Stimulated activated naive CD8-positive, alpha-beta T cell treated with anti-CD3 and anti-CD28 coated beads, Interleukin-15, amount 100 ng/mL, for 72 hours (primary cell): ENCODE results near the gene LRRC30.

ENCODE experiments used
- ATAC-seq: fragments of 150-1000 bp; cut with Tn5 transposase; 2 replicates; pipeline ENCODE4 v1.10.0; 2021; ENCODE audit warnings: mild to moderate bottlenecking, moderate library complexity
- DNase-seq, 2 donors: peaks; one replicate each; pipeline ENCODE4 v3.0.0; 2021 to 2022
- H3K27ac Mint-ChIP-seq, 2 donors: one replicate each; pipeline ENCODE4 v1.8.0; 2022; ENCODE audit warnings: mild to moderate bottlenecking in 2 of 2, mixed read lengths in 2 of 2, moderate library complexity in 2 of 2
- H3K27me3 Mint-ChIP-seq: one replicate; pipeline ENCODE4 v1.8.0; 2022; ENCODE audit warnings: mixed read lengths
- H3K4me1 Mint-ChIP-seq: one replicate; pipeline ENCODE4 v1.8.0; 2022; ENCODE audit warnings: mild to moderate bottlenecking, mixed read lengths
- H3K4me3 Mint-ChIP-seq, 2 donors: one replicate each; pipeline ENCODE4 v1.8.0; 2022; ENCODE audit warnings: mild to moderate bottlenecking in 2 of 2, mixed read lengths in 2 of 2, moderate library complexity in 1 of 2
- H3K9me3 Mint-ChIP-seq, 2 donors: one replicate each; pipeline ENCODE4 v1.8.0; 2022; ENCODE audit warnings: mixed read lengths in 2 of 2

Gene LRRC30

DNA sequence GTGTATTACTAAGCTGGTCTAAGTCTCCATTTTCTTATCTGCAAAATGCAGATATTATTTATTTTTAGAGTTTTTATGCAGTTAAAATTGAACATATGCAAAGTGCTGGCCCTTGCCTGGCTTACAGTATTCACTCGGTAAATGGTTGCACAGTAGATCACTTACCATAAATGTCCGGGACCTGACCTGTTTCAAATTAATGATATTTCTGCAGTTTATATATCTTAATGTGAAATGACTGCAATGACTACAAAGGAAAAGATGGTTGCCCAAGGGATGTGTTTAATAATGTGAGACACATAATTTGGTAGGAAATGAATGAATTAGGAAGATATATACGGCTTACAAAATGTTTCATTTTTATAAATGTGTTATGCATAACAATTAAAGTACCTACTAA is 37.1 kb downstream of the LRRC30 start:
- H3K9me3 Mint-ChIP-seq: peaks cover 12 to 15% of the 10 kb centered on the region in 2 donors
- peaks cover 3% of the 10 kb centered on the region for H3K27me3 Mint-ChIP-seq
- ATAC-seq (no peak), DNase-seq (no peak)
- H3K4me3 Mint-ChIP-seq: no peak overlapping the region
- H3K4me1 Mint-ChIP-seq: no peaks in the 10 kb centered on the region
- H3K27ac Mint-ChIP-seq: no peak overlapping the region

DNA sequence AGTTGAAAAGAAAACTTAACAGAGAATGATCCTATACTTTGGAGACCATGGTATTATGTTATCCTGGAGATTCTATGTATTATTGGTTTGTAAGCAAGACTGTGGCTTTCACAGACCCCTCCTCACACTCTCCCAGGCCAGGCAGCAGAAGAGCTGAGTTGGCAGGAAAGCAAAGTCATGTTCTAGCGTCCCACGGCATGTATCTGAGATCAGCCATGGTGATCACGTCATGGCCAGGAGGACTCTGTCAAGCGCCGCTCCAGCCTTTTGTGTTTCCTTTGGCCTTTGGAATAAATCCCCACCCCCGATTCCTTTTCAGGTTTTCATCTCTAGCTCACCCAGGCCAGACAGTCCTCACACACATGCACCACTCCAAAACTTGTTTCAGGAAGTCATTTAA is 39.1 kb downstream of the LRRC30 start:
- no peak for DNase-seq
- Mint-ChIP-seq H3K27ac (no peak overlapping the region), H3K9me3 (peaks cover 0 to 12% of the 10 kb centered on the region in 2 donors), H3K4me1 (no peaks in the 10 kb centered on the region), H3K4me3 (no peak overlapping the region), H3K27me3 (peaks cover 12% of the 10 kb centered on the region)
- ATAC-seq: no peak

DNA sequence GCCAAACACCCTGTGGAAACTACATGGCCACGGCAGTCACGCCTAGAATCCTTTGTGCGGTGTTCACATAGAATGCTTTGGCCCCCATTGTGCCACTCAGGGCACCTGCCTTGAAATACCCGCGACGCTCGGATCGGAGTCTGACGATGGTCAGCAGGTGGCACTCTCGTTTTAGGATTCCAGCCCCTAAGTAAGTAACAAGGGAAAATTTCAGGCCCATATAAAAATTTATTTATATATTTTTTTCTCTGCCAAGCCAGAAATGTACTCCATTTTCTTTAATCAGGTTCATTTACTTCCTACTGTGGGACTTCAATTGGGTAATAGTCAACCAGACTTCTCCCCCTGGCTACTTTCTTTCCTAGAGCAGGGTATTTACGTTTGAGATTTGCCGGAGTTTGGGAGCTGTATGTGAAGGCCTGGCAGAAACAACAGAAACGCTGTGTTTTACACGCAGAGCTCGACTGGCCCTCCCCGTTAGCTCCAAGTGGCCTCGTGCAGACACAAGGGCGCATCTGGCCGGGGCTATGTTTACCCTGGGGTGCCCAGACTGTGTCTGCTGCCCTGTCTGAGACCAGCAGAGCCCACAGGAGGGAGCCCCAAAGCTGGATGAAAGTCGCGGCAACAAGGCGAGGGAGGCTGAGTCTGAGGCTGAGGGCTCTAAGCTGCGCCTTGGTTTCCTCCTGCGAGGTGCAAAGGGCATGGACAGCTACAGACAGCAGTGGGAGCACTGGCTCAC is 41.6 kb downstream of the LRRC30 start:
- DNase-seq (no peak), ATAC-seq (no peak)
- Mint-ChIP-seq H3K4me1 (no peaks in the 10 kb centered on the region), H3K27me3 (peaks cover 12% of the 10 kb centered on the region), H3K4me3 (no peak overlapping the region), H3K27ac (no peak overlapping the region), H3K9me3 (peaks cover 0 to 12% of the 10 kb centered on the region in 2 donors)

DNA sequence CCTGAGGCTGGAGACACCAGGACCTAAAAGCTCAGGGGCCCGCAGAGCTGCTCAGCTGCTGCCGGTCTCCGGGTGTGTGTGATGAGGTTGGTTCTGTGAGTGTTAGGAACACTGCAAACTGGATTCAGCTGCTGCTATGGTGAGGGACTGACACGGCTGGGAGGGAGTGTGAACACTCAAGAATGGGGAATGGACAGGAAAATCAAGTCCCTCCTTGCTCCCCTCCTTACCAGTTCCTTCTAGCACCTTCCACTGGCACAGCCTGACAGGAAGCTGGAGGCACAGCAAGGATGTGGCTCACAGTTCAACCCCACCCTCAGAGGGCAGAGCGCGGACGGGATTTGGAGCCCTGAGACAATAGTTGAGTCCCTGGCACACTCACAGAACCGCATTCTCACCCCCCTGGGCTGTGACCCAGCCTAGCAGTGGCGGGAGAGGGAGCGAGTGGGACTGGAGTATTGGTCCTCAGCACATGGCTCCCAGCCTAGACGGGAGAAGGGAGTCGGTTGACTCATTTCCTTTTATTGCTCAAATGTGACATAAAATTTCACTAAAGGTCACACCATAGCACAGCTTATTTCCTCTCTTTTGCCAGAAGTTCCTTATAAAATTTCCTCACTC is 42.5 kb downstream of the LRRC30 start:
- Mint-ChIP-seq H3K27me3 (peaks cover 12% of the 10 kb centered on the region), H3K9me3 (peaks cover 0 to 12% of the 10 kb centered on the region in 2 donors), H3K4me1 (no peaks in the 10 kb centered on the region), H3K27ac (no peak overlapping the region), H3K4me3 (no peak overlapping the region)
- DNase-seq: no peak
- no peak for ATAC-seq

DNA sequence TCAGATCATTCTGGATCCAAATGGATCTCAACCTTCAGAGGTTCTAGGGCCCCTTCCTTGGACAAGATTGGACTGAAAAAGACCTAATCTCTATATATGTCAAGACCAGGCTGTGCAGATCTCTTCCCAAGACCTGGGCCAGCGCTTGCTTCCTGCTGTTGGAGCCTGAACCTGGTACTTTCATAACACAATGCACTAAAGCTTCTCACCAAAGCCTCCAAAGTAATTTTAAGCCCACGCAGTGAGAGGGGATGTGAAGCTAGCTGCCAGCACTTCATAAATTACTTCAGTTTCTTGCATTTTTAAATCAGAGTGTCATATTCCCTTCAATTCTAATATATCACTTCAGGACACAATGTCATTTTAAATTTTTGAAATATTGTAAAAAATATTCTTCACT is 50.7 kb downstream of the LRRC30 start:
- Mint-ChIP-seq H3K9me3 (peaks cover 5 to 10% of the 10 kb centered on the region in 2 donors), H3K4me1 (no peaks in the 10 kb centered on the region)

More for the DNA sequence above, 50.7 kb downstream of the LRRC30 start:
- no peak for ATAC-seq
- Mint-ChIP-seq H3K4me3 (no peak overlapping the region), H3K27me3 (no peaks in the 10 kb centered on the region), H3K27ac (no peak overlapping the region)
- no peak for DNase-seq
